GM08714 (cell line): ENCODE measurements around the gene KIF4B.
"Not testable (repeated sequence)": the region's sequence is repeated elsewhere in the genome, so short reads cannot be mapped to it uniquely, and the experiment has no call there.

Source experiments
- H3K4me3 ChIP-seq: fragments of 200-500 bp; sonication (Bioruptor generic); 2 replicates; pipeline ENCODE4 v1.5.1; 2014; ENCODE audit warnings: mild to moderate bottlenecking, low read length, inconsistent platforms
- ZNF274 ChIP-seq: IDR thresholded peaks from 2 replicates; pipeline ENCODE4 v1.6.1; 2012; ENCODE audit warnings: mild to moderate bottlenecking, low read depth, low read length

KIF4B gene

DNA sequence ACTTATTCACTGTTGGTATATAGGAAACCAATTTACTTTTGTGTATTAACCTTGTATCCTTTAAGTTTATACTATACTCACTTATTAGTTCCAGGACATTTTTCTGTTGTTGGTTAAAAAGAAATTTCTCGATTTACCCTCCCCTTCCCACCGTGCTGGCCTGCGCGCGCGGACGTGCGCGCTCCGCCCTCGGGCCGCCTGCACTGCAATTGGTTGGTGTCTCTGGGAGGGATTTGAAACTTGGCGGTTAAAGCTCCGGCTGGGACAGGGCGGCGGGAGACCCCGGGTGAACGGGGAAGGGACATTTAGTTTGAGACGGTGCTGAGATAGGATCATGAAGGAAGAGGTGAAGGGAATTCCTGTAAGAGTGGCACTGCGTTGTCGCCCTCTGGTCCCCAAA, at the start of gene KIF4B:
TSS of gene KIF4B (plus strand) at position 230 of the 400 bp plus-strand sequence. CDS start at position 335, 105 bp downstream.
- no peak for TF ChIP-seq ZNF274
- H3K4me3 ChIP-seq: no peak within 1 kb of the TSS

DNA sequence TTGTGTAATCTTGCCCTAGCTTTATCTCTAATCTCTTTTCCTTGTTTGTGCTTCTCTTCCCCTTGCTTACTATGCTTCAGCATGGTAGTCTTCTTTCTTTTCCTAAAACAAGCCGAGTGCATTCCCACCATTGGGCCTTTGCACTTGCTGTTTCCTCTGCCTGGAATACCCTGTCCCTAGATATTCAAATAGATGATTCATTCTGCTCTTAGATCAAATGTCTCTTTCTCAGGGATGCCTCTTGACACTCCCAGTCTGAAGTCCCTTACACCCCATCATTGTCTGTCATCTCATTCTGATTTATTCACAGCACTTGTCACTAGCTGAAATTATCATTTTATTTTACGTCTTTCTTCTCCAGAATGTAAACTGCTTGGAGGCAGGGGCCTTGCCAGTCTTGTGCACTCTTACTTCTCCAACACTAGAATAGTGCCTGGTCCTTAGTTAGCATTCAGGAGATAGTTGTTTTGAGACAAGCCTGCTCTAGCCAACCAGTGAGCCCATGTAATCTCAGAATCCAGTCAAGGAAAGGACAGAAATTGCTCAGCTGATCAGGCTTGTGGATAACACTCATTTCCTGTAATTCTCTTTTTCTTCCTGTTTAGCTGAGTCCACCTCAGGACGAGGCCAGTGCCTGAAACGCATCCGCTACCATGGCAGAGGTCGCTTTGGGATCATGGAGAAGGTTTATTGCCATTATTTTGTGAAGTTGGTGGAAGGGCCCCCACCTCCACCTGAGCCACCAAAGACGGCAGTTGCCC, 47.3 kb upstream of the KIF4B start:
- TF ChIP-seq ZNF274: no peak
- no peak overlapping the region for H3K4me3 ChIP-seq

DNA sequence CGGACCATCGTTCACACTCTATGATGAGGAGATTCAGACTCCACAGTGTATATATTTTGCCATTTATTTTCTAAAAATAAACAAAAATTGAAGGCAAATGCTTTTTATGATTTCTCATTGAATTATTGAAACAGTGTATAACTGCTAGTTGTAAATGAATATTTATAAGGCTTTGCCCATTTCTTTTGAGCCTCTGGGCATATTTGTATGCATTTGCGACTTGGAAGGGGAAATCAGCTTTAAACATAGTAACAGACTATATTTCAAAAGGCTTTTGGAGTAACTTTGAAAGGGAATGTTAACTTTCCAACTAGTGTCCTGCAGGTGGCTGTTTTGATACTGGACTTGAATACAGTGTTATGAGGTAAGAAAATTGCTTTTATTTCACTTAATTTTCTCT, 46.7 kb upstream of the KIF4B start:
- H3K4me3 ChIP-seq: no peak overlapping the region
- no peak for TF ChIP-seq ZNF274

GRCh38 chr5:154967421-154968024, 46.0 kb upstream of the KIF4B start:
- TF ChIP-seq ZNF274: no peak
- no peak overlapping the region for H3K4me3 ChIP-seq

- TF ChIP-seq ZNF274: no peak
- H3K4me3 ChIP-seq: no peak overlapping the region
Observed at GRCh38 chr5:154968953-154969352, 44.6 kb upstream of the KIF4B start.

GRCh38 chr5:154970759-154971158, 42.8 kb upstream of the KIF4B start:
- no peak for TF ChIP-seq ZNF274
- H3K4me3 ChIP-seq: no peak overlapping the region

GRCh38 chr5:154971501-154971900, 42.1 kb upstream of the KIF4B start:
- TF ChIP-seq ZNF274: no peak

GRCh38 chr5:154972476-154973080, 41.0 kb upstream of the KIF4B start:
- H3K4me3 ChIP-seq: no peak overlapping the region
- TF ChIP-seq ZNF274: no peak

More at GRCh38 chr5:154971501-154971900, 42.1 kb upstream of the KIF4B start:
- no peak overlapping the region for H3K4me3 ChIP-seq

- not testable (repeated sequence) for H3K4me3 ChIP-seq
Observed at GRCh38 chr5:154976082-154976481, 37.5 kb upstream of the KIF4B start.

GRCh38 chr5:154977409-154977808, 36.1 kb upstream of the KIF4B start:
- no peak for TF ChIP-seq ZNF274

GRCh38 chr5:154978294-154978693, 35.3 kb upstream of the KIF4B start:
- not testable (repeated sequence) for H3K4me3 ChIP-seq

More at GRCh38 chr5:154977409-154977808, 36.1 kb upstream of the KIF4B start:
- no peak overlapping the region for H3K4me3 ChIP-seq

GRCh38 chr5:154984946-154985516, 28.5 kb upstream of the KIF4B start:
- TF ChIP-seq ZNF274: no peak
- no peak overlapping the region for H3K4me3 ChIP-seq

- H3K4me3 ChIP-seq: no peak overlapping the region
- TF ChIP-seq ZNF274: no peak
Observed at GRCh38 chr5:154986151-154986550, 27.4 kb upstream of the KIF4B start.

GRCh38 chr5:154989626-154990025, 23.9 kb upstream of the KIF4B start:
- no peak overlapping the region for H3K4me3 ChIP-seq
- no peak for TF ChIP-seq ZNF274

DNA sequence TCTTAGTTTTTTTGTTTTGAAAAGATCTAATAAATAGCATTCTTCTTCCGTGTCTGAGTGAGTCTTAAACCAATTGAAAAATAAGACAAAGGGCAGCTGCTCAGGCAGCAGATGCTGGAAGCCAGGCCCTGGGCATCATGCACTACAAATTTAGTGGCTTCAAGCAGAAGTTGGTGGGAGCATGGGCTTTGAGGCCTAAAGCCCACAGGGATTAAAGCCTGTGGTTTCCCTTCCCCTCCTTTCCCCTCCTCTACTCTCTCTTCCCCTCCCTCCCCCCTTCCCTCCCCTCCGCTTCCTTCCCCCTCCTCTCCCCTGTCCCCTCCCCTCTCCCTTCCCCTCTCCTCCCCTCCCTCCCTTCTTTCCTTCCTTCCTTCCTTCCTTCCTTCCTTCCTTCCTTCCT, 20.1 kb upstream of the KIF4B start:
- no peak for TF ChIP-seq ZNF274
- H3K4me3 ChIP-seq: no peak overlapping the region
